Activated CD8-positive, alpha-beta memory T cell treated with anti-CD3 and anti-CD28 coated beads for 36 hours (primary cell): ENCODE data around the gene AP1B1. TPM values are rescaled to one million over a fixed set of nuclear protein-coding genes. Genes with fewer than 3 reads are reported as not detected.

Source experiments
- CTCF ChIA-PET: fragments of 350-600 bp; sonication (Branson Sonifier 250); formaldehyde crosslinking; loops from one replicate; lab custom pipeline; 2021; ENCODE audit warnings: antibody characterized with exemption; lab: Charles Lee
- POLR2A ChIA-PET: fragments of 350-600 bp; sonication (Branson Sonifier 250); formaldehyde crosslinking; loops from one replicate; lab custom pipeline; 2021; ENCODE audit warnings: antibody characterized with exemption; lab: Charles Lee
- total RNA-seq, 2 experiments: library from RNA; stranded (reverse); gene quantifications; one replicate each; pipeline ENCODE4 v1.2.3, GENCODE V29; 2021

AP1B1 gene
- total RNA-seq, 2 experiments from 2014 or later = 75.4 to 76.5 TPM

DNA sequence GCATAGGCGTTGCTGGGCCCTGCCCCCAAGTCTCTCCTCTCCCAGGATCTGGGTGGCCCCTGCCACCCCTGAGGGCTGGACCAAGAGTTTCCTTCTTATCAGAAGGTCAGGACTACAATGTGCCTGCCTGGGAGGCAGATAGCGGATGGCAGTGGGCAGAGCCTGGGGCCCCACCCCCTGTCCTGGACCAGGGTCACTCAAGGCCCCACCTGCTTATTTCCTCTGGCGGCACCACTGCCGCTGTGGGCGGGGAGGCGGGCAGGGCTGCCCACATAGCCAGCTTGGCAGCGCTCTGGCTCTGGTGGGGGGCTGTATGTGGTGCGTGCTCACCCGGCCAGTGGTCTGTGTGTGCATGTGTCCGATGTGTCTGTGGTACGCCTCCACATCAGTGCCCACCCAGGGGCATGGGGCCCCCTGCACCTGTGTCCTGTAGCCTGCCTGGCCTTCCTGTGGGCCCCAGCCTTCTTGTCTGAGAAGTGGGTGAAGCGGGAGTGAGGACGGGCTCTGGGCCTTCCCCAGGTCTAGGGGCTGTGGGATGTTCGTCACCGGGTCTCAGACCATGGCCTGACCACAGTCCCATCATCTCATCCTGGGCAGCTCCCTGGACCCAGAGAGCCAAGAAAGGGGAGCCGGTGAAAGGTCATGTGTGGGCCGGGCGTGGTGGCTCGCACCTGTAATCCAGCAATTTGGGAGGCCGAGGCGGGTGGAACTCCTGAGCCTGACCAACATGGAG is 78.9 kb downstream of the AP1B1 start:
- POLR2A ChIA-PET = interaction anchor here (1.0 kb wide), 1 partner anchor 32 kb away, joined by 3 read pairs; no protein-coding TSS in a partner anchor
- CTCF ChIA-PET = no interaction called here

DNA sequence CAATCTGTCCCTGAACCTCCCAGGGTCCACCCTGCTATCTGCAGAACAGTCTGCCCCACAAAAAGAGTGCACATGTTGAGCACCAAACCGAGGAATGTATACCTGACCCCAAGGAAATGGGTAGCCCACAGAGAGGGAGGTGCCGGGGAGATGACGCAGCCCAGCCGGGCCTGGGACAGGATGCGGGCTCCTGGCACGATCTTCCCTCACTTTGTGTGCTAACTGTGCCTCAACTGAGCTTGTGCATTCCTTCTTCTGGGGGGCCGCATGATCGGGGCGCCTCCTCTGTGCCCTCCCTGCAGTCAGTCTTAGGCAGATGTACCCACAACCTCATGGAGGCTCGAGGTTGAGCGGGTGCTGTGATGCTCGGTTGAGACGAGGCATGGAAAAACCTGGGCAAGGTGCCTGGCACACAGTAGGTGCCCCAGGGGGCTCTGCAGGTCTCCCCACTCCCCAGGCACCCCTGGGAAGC is 79.5 kb downstream of the AP1B1 start:
- CTCF ChIA-PET = no interaction called here
- POLR2A ChIA-PET = interaction anchor here (1.0 kb wide), 1 partner anchor 31 kb away, joined by 3 read pairs; no protein-coding TSS in a partner anchor

DNA sequence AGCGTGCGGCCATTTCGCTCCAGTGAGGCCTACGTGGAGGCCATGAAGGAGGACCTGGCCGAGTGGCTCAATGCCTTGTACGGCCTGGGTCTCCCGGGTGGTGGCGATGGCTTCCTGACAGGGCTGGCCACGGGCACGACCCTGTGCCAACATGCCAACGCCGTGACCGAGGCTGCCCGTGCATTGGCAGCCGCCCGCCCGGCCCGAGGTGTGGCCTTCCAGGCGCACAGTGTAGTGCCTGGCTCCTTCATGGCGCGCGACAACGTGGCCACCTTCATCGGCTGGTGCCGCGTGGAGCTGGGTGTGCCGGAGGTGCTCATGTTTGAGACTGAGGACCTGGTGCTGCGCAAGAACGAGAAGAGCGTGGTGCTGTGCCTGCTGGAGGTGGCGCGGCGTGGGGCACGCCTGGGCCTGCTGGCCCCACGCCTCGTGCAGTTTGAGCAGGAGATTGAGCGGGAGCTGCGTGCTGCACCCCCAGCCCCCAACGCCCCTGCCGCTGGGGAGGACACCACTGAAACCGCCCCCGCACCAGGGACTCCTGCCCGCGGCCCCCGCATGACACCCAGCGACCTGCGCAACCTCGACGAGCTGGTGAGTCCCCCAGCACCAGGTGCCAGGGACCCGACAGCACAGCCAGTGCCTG is 80.1 kb downstream of the AP1B1 start:
- POLR2A ChIA-PET = interaction anchor here (1.0 kb wide), 1 partner anchor 31 kb away, joined by 3 read pairs; no protein-coding TSS in a partner anchor
- CTCF ChIA-PET = no interaction called here

DNA sequence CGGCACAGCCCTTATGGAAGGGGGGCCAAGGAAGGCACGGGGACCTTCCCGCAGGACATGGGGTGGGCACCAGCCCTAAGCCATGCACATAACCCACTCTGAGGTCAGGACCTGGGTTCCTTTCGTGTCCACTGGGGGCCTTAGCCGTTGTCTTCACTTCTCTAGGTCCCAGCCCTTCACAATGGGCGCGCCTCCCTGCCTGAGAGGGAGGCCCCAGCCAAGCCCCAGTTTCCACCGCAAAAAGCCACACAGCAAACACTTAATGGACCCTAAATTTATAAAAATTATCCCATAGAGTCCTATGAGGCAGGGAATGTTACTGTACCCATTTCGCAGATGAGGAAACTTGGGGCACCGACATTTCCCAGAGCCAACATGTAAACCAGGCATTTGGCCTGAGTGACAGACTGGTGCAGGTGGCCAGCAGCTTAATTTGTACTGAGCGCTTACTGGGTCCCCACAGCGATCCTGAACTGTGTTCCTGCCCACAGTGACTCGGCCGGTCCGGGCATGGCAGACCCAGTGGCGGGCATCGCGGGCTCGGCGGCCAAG is 80.7 kb downstream of the AP1B1 start:
- POLR2A ChIA-PET = no interaction called here
- CTCF ChIA-PET = no interaction called here

DNA sequence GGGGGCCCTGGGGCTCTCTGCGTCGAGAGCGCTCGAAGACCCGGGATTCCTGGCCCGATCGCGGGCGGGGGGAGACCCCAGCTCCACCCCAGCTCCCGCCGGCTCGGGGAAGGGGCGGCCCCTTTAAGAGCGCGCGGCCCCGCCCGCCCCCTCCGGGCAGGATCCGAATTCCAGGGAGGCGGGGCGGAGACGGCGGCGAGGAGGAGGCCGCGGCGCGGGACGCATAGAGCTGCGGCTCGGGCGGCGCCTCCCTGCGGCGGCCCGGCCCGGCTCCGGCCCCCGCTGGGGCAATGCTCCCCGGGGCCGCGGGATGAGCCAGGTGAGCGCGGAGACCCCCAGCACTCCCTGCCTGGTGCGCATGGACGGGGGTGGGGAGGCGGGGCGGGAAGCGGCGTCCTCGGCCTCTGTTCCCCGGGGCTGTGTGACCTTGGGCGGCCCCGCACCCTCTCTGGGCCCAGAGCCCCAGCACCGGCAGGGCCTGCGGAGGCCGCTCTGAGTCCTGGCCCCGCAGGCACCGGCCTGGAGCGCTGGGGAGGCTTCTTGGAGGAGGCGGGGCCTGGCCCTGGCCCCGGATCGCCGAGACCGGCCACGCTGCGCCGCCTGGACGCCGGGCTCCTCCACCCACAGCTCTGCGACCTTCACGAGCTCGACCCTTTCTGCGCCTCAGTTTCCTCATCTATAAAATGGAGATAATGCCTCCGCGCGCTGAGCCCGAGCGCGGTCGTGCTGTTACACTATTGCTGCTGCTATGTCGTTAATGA is 81.4 kb downstream of the AP1B1 start:
- ChIA-PET POLR2A (no interaction called here), CTCF (no interaction called here)

DNA sequence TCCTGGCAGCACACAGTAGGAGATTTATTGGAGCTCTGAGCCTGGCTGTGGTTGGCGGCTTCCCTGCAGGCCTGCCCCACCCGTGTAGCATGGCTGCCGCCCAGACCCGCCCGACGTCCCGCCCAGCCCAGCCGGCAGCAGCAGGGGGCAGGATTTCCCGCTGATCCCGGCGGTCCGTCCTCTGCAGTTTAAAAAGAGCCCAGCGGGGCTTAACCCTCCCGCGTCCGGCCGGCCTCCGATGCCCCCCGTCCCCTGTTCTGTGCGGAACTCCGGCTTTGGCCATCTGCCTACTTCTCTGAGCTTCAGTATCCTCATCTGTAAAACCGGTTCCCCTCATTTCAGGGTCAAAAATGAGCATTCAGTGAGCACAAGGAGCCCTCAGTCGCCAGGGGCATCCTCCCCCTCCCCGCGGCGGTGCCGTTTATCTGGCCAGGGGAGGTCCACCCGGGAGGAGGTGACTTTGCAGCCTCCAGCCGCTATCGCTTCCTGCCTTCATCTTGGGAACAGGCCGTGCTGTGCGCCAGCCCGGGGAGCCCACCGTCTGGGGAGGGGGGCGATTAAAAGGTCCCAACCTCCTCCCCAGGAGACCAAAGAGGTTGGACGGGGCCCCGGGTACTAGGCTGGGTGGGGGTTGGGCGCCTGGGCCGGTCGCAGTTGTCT is 82.1 kb downstream of the AP1B1 start, which contains the start of gene GAS2L1:
Gene GAS2L1, plus strand, starts transcription at position 476 of the 660 bp plus-strand sequence. CDS start 1,456 bp downstream, outside the sequence.
- POLR2A ChIA-PET = no interaction called here
- CTCF ChIA-PET = interaction anchor here (1.1 kb wide), 2 partner anchors 8 to 12 kb away, joined by 3 to 4 read pairs; no protein-coding TSS in a partner anchor

DNA sequence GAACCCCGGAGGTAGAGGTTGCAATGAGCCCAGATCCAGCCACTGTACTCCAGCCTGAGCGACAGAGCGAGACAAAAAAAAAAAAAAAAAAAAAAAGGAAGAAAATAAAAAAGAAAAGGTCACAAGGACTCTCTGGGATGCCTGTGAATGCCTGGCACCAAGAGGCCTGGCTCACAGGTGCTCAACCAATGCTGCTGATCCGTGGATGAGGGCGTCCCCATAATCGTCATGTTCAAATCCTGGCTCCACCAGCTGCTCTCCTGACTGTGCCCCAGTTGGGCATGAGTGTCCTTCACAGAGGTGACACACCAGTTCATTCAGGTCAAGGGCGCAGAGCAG is 82.6 kb downstream of the AP1B1 start:
- POLR2A ChIA-PET = no interaction called here
- CTCF ChIA-PET = interaction anchor here (0.7 to 1.1 kb wide), 3 partner anchors 8 to 1369 kb away, joined by 3 to 4 read pairs (median 3); no protein-coding TSS in a partner anchor

DNA sequence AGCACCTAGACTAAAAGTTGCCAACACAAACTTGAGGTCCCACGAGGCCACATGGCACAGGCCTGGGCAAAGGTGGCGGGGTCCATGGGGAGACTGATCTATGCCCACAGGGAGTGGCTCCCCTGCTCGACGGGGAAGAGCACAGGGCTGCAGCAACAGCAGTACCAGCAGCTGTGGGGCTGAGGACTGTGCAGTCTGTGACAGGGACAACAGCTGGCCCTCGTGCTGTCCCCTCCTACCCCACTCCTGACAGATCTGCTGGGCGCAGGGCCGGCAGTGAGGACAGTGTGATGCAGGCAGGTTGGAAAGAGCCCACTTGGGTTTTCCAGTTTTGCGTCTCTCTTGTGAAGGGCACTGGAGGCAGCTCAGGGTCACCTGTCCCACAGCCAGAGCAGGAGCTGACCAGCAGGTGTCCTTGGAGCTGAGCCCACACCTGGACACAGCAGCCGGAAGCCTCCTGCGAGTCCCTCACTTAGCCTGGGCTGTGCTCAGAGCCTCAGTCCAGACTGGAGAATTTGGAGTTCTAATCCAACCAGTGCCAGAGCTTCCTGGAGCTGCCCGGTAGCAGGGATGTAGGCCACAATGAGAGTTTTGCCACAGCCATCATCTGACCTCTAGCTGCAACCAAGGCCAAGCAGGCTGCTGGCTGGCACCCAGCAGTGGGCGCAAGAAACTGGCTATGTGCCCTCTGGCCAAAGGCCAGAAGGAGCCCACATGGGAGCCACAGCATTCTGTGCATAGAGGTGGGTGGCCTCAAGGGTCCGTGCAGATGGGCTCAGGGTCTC is 85.5 kb downstream of the AP1B1 start:
- ChIA-PET CTCF (interaction anchor here (2.6 kb wide), 1 partner anchor 10 kb away, joined by 7 read pairs; no protein-coding TSS in a partner anchor), POLR2A (interaction anchor here (0.5 kb wide), 1 partner anchor 1052 kb away, joined by 4 read pairs; no protein-coding TSS in a partner anchor)

DNA sequence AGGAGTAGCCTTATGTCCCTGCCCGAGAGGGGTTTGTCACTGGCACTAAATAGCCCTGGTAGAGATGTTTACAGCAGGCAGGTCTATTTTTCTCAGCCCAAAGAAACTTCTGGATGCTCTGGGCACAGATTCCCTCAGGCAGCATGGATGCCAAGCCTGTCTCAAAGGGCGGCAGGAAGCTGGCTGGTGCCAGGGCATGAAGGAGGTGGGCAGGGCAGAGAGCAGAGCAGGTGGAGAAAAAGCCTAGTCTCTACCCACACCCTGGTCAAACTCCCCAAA is 86.0 kb downstream of the AP1B1 start:
- POLR2A ChIA-PET = interaction anchor here (0.5 kb wide), 1 partner anchor 1053 kb away, joined by 4 read pairs; no protein-coding TSS in a partner anchor
- CTCF ChIA-PET = no interaction called here

DNA sequence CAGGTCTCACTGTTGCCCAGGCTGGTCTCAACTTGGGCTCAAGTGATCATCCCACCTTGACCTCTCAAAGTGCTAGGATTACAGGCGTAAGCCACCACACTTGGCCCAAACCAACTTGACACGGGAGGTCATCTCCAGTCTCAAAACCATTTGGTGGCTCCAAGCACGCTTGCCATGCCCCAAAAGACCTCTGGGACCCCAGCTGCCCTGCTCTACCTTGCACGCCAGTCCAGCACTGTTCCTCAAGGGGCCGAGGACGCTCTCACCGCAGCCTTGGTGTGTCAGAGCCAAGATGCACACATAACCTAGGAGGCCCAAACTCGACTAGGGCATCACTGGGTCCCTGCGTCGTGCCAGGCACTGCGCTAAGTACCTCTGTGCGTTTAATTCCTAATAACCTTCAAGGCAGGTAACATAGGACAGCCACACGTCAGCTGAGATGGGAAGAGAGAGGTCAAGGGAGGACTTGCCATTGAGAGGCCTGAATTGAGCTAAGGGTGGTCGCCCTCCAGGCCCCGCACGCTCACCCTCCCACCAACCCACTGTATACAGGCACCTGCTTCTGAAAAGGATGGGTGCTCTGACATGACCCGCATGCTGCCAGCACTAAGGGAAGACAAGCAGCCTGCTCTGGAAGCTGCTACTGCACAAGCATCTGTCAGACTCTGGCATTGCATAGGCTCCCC is 86.5 kb downstream of the AP1B1 start:
- CTCF ChIA-PET = no interaction called here

DNA sequence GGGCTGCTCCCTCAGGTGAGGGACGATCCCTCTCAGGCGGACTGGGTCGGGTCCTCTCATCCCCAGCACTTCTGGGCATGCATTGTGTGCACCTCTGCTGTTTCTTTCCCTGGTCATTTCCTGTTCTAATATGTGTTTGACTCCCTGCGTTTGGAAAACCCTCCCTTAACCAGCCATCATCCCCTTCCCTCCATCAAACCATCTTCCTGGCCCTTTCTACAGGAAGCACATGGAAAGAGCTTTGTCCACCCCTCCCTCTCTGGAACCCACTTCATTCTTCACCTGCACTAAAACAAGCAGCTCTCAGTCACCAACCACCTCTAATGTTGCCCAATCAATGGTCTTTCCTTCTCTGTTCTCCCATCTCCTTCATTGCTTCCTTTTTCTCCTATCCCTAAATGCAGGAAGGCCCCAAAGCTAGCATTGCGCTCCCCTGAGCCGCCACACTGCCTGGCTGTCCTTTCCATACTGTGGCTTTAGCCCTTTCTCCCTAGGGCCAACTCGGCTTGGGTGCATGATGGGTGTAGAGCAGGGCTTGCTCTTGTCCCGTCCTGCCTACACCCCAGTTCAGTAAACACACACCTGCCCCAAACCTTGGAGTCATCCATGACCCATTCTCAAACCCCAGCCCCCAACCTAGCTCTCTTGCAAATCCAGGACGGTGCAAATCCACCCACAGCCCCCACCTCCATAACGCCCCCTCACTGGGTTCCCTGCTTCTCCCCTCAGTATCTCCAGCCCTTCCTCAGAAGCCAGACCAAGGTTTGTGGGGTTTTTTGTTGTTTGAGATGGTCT is 87.4 kb downstream of the AP1B1 start:
- POLR2A ChIA-PET = no interaction called here
- CTCF ChIA-PET = no interaction called here

More for the DNA sequence above, 86.5 kb downstream of the AP1B1 start:
- POLR2A ChIA-PET = no interaction called here

DNA sequence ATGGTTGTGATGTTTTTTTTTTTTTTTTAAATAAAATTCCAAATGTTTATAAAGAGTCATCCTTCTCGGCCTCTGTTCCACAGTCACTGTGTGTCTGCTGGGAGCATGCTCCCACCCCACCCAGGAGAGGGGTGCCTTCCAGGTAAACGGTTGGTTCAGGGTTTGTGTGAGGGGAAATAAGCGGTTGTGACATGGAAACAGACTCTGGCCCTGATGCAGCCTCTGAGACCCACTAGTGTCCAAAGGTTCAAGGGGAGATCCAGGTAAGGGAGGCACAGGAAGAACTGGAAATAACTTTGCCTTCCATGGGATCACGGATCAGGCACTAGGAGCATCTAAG is 87.9 kb downstream of the AP1B1 start:
- POLR2A ChIA-PET = no interaction called here
- CTCF ChIA-PET = no interaction called here

DNA sequence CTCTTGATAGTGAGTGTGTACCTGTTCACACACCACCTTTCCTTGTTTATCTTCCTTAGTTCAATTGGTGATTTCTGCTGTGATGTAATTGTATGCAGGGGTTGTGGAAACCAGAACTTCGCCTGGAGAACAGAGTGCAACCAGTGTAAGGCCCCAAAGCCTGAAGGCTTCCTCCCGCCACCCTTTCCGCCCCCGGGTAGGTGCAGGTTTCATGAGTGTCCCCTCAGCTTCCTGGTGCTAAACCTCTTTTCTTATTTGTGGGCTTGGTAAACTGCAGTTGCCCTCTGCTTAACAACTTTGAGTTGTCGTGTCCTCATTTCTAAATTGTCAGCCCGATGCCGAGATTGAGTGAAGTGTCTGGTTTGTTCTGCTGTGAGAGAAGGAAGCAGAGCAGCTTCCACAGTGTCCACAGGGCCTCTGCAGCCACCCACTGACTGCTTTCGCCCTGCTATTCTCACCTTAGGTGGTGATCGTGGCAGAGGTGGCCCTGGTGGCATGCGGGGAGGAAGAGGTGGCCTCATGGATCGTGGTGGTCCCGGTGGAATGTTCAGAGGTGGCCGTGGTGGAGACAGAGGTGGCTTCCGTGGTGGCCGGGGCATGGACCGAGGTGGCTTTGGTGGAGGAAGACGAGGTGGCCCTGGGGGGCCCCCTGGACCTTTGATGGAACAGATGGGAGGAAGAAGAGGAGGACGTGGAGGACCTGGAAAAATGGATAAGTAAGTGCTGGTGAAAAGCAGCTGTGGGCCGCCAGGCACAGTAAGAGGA is 89.1 kb downstream of the AP1B1 start:
- POLR2A ChIA-PET = no interaction called here
- CTCF ChIA-PET = interaction anchor here (0.6 to 1.5 kb wide), 2 partner anchors 14 to 19 kb away, joined by 3 read pairs; no protein-coding TSS in a partner anchor

DNA sequence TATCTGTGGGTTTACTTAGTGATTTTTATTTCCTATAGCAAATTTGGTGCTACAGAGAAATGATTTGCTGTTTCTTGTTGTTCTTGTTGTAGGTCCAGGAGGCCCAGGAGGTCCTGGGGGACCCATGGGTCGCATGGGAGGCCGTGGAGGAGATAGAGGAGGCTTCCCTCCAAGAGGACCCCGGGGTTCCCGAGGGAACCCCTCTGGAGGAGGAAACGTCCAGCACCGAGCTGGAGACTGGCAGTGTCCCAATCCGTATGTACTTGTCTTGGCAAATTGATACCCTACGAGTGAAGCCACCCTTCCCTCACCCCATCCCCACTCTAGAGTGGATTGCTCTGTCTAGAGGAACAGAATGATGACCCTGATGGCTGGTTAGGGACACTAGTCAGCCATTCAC is 89.7 kb downstream of the AP1B1 start:
- CTCF ChIA-PET = interaction anchor here (1.5 kb wide), 1 partner anchor 14 kb away, joined by 3 read pairs; no protein-coding TSS in a partner anchor
- POLR2A ChIA-PET = no interaction called here

DNA sequence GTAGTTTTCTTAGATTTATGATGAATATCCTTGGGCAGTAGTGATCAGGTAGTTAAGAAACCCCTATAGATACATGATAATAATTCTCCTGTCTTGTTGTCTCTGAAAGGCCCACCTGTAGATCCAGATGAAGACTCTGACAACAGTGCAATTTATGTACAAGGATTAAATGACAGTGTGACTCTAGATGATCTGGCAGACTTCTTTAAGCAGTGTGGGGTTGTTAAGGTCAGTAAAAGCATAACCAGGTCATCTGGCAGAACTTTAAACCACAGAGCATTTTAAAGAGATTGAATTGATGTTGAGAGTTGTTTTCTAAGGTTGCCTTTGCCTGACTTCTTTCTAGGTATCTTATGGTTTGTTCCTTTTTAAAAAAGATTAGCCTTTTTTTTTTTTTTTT is 96.0 kb downstream of the AP1B1 start:
- POLR2A ChIA-PET = no interaction called here
- CTCF ChIA-PET = no interaction called here

DNA sequence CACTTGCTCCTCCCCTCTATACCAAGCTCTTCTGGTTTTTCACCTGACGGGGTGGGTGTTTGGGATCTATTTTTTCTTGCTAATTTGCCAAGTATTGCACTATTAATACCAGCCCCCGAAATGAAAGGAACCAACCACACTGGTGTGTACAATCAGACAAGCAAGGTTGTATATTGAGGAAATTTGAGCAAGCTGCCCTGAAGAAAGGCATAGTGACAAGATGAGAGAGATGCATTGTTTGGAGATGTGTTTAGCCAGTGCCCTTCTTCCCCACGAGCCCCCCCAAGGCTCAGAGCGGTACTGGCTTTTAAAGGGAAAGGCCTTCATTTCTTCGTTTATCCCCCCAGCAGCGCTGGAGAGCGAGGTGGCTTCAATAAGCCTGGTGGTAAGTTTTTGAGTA is 97.2 kb downstream of the AP1B1 start:
- POLR2A ChIA-PET = no interaction called here
- CTCF ChIA-PET = no interaction called here
